HG03575 (cell line): ENCODE results near the gene SPRR2E.
"Not testable (repeated sequence)": the region's sequence is repeated elsewhere in the genome, so short reads cannot be mapped to it uniquely, and the experiment has no call there.

ENCODE experiments used
- ATAC-seq: cut with Tn5 transposase; IDR thresholded peaks from one replicate; pipeline ENCODE4 v1.9.1; 2021; ENCODE audit not compliant: unreplicated experiment, insufficient number of reproducible peaks, low FRiP score; ENCODE audit errors: extremely low read depth

The SPRR2E gene

DNA sequence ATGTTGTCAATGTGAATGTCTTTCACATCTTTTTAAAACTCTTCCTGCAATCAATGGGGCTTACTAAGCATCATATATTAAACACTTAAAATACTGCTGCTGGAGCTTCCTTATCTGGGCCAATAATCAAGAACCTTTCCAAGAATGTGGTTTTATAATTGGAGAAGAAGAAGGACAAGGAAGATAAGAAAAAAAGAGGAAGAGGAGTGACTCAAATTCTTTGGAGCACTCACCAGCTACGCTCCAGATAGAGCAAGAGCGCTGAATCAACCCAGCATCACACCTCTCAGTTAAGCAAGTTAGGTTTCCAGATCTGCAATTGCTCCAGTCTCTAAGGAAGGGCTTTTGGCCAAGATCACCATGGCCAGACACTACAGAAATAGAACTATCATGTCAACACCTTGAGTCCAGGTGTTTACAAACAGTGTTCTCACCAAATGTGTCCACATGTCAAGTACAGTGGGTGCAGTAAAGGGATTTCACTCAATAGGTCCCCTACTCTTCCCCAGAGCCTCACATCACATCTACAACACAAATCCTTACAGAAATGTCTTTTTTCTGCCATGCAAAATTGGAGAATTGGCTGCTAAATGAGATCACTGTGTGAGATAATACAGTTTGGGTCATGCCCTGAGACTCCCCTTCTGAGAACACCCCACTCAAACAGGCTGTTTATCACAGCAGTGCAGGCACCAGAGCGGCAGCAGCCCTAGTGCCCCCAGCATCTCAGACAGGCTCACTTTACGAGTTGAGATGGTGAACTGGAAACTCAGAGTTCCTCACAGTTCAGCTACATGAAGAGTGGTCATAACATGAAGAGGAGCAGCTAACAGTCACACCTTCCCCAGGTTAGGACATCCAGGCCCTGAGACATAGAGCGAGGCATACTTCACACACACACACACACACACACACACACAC, 21.3 kb downstream of the SPRR2E start:
- no peak for ATAC-seq

- no peak for ATAC-seq
Observed at GRCh38 chr1:153071511-153071910, 22.8 kb downstream of the SPRR2E start, which contains the start of gene SPRR2B. Gene SPRR2B (minus strand): TSS chr1:153071611. CDS start chr1:153070839, 772 bp downstream.

DNA sequence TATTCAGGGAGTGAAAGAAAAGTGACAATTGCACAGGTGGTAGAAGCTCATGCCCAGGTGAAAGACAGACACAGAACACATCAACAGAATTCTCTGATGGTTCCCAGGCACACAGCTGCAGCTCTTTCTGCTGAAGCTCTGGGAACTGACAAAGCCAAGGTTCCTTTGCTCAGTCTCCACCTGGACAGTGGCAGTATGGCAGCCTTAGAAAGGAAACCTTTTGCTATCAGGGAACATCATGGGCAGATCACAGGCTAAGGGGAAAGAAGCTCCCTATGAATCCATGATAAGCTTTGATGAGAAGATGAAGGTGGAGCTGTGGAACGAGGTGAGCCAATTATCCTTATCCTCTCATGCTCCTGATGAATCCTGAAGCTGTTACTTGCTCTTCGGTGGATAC, 24.1 kb downstream of the SPRR2E start:
- ATAC-seq: no peak

GRCh38 chr1:153058826-153059784, 35.2 kb downstream of the SPRR2E start:
- ATAC-seq: no peak

GRCh38 chr1:153058154-153058553, 36.2 kb downstream of the SPRR2E start:
- ATAC-seq: no peak

DNA sequence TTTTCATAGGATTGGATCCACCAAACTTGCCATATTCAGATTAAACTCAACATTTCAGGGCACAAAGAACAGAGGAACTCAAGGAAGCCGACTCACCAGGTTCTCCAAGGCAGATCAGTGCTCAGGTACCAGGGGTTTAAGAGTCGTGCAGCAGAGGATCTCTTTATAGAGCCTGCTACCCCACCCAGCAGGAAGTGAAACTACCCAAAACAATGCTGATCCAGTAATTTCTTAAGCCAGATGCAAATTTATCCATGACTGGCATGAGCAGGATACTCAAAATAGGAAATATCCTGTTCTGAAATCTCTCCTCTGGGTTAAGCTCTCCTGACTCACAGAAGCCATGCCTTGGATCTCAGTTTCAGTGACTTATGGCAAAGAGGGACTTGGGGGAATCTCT, 37.0 kb downstream of the SPRR2E start, which contains the start of gene SPRR2A:
Gene SPRR2A, minus strand, starts transcription at position 138 of the 400 bp plus-strand sequence. CDS start 777 bp downstream, outside the sequence.
- ATAC-seq: no peak

DNA sequence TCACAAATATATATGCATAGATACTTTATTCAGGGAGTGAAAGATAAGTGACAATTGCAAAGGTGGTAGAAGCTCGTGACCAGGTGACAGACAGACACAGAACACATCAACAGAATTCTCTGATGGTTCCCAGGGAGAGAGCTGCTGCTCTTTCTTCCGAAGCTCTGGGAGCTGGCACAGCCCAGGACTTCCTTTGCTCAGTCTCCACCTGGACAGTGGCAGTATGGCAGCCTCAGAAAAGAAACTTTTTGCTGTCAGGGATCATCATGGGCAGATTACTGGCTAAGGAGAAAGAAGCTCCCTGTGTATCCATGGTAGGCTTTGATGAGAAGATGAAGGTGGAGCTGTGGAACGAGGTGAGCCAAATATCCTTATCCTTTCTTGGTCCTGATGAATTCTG, 38.2 kb downstream of the SPRR2E start:
- ATAC-seq: not testable (repeated sequence)

GRCh38 chr1:153049211-153049610, 45.1 kb downstream of the SPRR2E start:
- no peak for ATAC-seq
